IMR-90 (cell line): Measurements from ENCODE around the gene PGAP1. TPM values are rescaled to one million over a fixed set of nuclear protein-coding genes. Genes with fewer than 3 reads are reported as not detected.

ENCODE experiments used
- ATAC-seq: fragments of 200-7000 bp; cut with Tn5 transposase; 2 replicates; pipeline ENCODE4 v1.9.1; 2020; ENCODE audit warnings: low read depth, mild to moderate bottlenecking, moderate library complexity
- BruUV-seq: library from RNA; stranded (reverse); fragments of 400-500 nt; replicated peaks from 2 replicates; lab custom pipeline; 2021; lab: Mats Ljungman, UMichigan
- CTCF ChIA-PET: fragments of 300-600 bp; formaldehyde crosslinking; extraction: SDS; loops from one replicate; lab custom pipeline; 2021; ENCODE audit warnings: antibody characterized with exemption; lab: Yijun Ruan, JAX
- POLR2A ChIA-PET: fragments of 300-600 bp; sonication (Branson Sonifier 250); formaldehyde crosslinking; loops from one replicate; lab custom pipeline; 2022; ENCODE audit warnings: antibody characterized with exemption; ENCODE audit not compliant: unreplicated experiment; lab: Charles Lee
- DNase-seq: peaks from one replicate; pipeline ENCODE4 v3.0.0; 2013
- H2AFZ ChIP-seq: replicated peaks from 2 replicates; pipeline ENCODE3; 2013; ENCODE audit warnings: low read length, mild to moderate bottlenecking; ENCODE audit not compliant: poor library complexity
- H2AK5ac ChIP-seq: 2 replicates; pipeline ENCODE4 v1.6.1; 2013; ENCODE audit warnings: low read depth, low read length, inconsistent platforms
- H2AK9ac ChIP-seq: replicated peaks from 2 replicates; pipeline ENCODE3; 2013; ENCODE audit warnings: mild to moderate bottlenecking, low read depth, low read length, moderate library complexity; ENCODE audit not compliant: poor library complexity
- H2BK120ac ChIP-seq: 2 replicates; pipeline ENCODE4 v1.6.1; 2013; ENCODE audit warnings: low read depth, low read length, inconsistent platforms
- H2BK15ac ChIP-seq: 3 replicates; pipeline ENCODE4 v1.6.1; 2013; ENCODE audit warnings: low read depth, low read length, inconsistent platforms
- H2BK20ac ChIP-seq: 2 replicates; pipeline ENCODE4 v1.6.1; 2013; ENCODE audit warnings: low read depth, mild to moderate bottlenecking, inconsistent platforms, low read length, moderate library complexity
- H2BK5ac ChIP-seq: 2 replicates; pipeline ENCODE4 v1.6.1; 2013; ENCODE audit warnings: mild to moderate bottlenecking, low read depth, low read length, inconsistent platforms; ENCODE audit not compliant: poor library complexity, severe bottlenecking
- H3K14ac ChIP-seq: replicated peaks from 2 replicates; pipeline ENCODE4 v1.6.1; 2013; ENCODE audit warnings: low read depth, low read length, inconsistent platforms
- H3K18ac ChIP-seq: 2 replicates; pipeline ENCODE4 v1.6.1; 2013; ENCODE audit warnings: low read depth, low read length, control low read depth
- H3K23ac ChIP-seq: 2 replicates; pipeline ENCODE4 v1.6.1; 2013; ENCODE audit warnings: low read depth, low read length, inconsistent platforms
- H3K27ac ChIP-seq: 2 replicates; pipeline ENCODE4 v1.5.1; 2013; ENCODE audit warnings: mild to moderate bottlenecking, control low read depth, low read length; ENCODE audit not compliant: insufficient read depth
- H3K27me3 ChIP-seq: 2 replicates; pipeline ENCODE4 v1.6.1; 2013; ENCODE audit warnings: low read length; ENCODE audit not compliant: control insufficient read depth, insufficient read depth
- H3K36me3 ChIP-seq: 2 replicates; pipeline ENCODE4 v1.6.1; 2013; ENCODE audit warnings: low read length, mixed read lengths; ENCODE audit not compliant: control insufficient read depth, insufficient read depth
- H3K4ac ChIP-seq: 2 replicates; pipeline ENCODE4 v1.6.1; 2013; ENCODE audit warnings: low read depth, low read length, inconsistent platforms
- H3K4me1 ChIP-seq: 2 replicates; pipeline ENCODE4 v1.6.1; 2013; ENCODE audit warnings: low read length, mixed read lengths; ENCODE audit not compliant: control insufficient read depth, insufficient read depth
- H3K4me2 ChIP-seq: 2 replicates; pipeline ENCODE4 v1.6.1; 2013; ENCODE audit warnings: low read depth, mild to moderate bottlenecking, control low read depth, low read length, moderate library complexity
- H3K4me3 ChIP-seq: 2 replicates; pipeline ENCODE4 v1.5.1; 2013; ENCODE audit warnings: low read depth, mild to moderate bottlenecking, control low read depth, low read length, moderate library complexity; ENCODE audit not compliant: insufficient read depth
- H3K56ac ChIP-seq: 2 replicates; pipeline ENCODE4 v1.6.1; 2013; ENCODE audit warnings: low read length, inconsistent platforms; ENCODE audit not compliant: insufficient read depth; ENCODE audit errors: extremely low read depth
- H3K79me1 ChIP-seq, 2 experiments: 2 replicates each; pipeline ENCODE4 v1.6.1; 2013; ENCODE audit warnings: low read length in 2 of 2, inconsistent platforms in 1 of 2, low read depth in 1 of 2
- H3K9ac ChIP-seq: 2 replicates; pipeline ENCODE4 v1.6.1; 2013; ENCODE audit warnings: low read depth, low read length, control low read depth
- H3K9me1 ChIP-seq: 2 replicates; pipeline ENCODE4 v1.6.1; 2013; ENCODE audit warnings: low read length, inconsistent platforms; ENCODE audit not compliant: insufficient read depth
- H3K9me3 ChIP-seq: 2 replicates; pipeline ENCODE4 v1.6.1; 2013; ENCODE audit warnings: low read length; ENCODE audit not compliant: control insufficient read depth, insufficient read depth
- H4K20me1 ChIP-seq: 2 replicates; pipeline ENCODE4 v1.6.1; 2013; ENCODE audit warnings: low read length, inconsistent platforms; ENCODE audit not compliant: insufficient read depth
- H4K5ac ChIP-seq: 2 replicates; pipeline ENCODE4 v1.6.1; 2013; ENCODE audit warnings: mild to moderate bottlenecking, low read depth, low read length, control low read depth
- H4K8ac ChIP-seq, 2 experiments: 2 replicates each; pipeline ENCODE4 v1.6.1; 2013; ENCODE audit warnings: low read depth in 2 of 2, low read length in 2 of 2, control low read depth in 1 of 2, inconsistent platforms in 1 of 2
- H4K91ac ChIP-seq: 2 replicates; pipeline ENCODE4 v1.6.1; 2013; ENCODE audit warnings: low read depth, low read length, inconsistent platforms; ENCODE audit not compliant: insufficient read depth
- BHLHE40 ChIP-seq: fragments of 150-350 bp; IDR thresholded peaks from 2 replicates; pipeline ENCODE4 v1.6.1; 2016; ENCODE audit warnings: mild to moderate bottlenecking, low read depth, low read length
- CEBPB ChIP-seq: IDR thresholded peaks from 2 replicates; pipeline ENCODE4 v1.6.1; 2012; ENCODE audit warnings: low read depth, low read length, improper control_type of control experiment
- CHD1 ChIP-seq: IDR thresholded peaks from 2 replicates; pipeline ENCODE4 v1.6.1; 2012; ENCODE audit warnings: low read depth, low read length, improper control_type of control experiment
- FOS ChIP-seq: fragments of 150-350 bp; IDR thresholded peaks from 2 replicates; pipeline ENCODE4 v1.6.1; 2016; ENCODE audit warnings: low read depth, low read length
- MAFK ChIP-seq: IDR thresholded peaks from 2 replicates; pipeline ENCODE4 v1.6.1; 2012; ENCODE audit warnings: low read depth, low read length, improper control_type of control experiment
- MAZ ChIP-seq: IDR thresholded peaks from 2 replicates; pipeline ENCODE4 v1.6.1; 2012; ENCODE audit warnings: low read depth, mild to moderate bottlenecking, low read length, improper control_type of control experiment, moderate library complexity, borderline replicate concordance
- MXI1 ChIP-seq: IDR thresholded peaks from 2 replicates; pipeline ENCODE4 v1.6.1; 2012; ENCODE audit warnings: low read depth, mild to moderate bottlenecking, low read length, moderate library complexity, borderline replicate concordance
- NFE2L2 ChIP-seq: fragments of 150-350 bp; IDR thresholded peaks from 2 replicates; pipeline ENCODE4 v1.6.1; 2016; ENCODE audit warnings: low read depth, mild to moderate bottlenecking, low read length
- POLR2A ChIP-seq: IDR thresholded peaks from 2 replicates; pipeline ENCODE4 v1.6.1; 2012; ENCODE audit warnings: mild to moderate bottlenecking, low read depth, low read length
- RAD21 ChIP-seq: IDR thresholded peaks from 2 replicates; pipeline ENCODE4 v1.6.1; 2012; ENCODE audit warnings: low read length, improper control_type of control experiment
- RCOR1 ChIP-seq: IDR thresholded peaks from 2 replicates; pipeline ENCODE4 v1.6.1; 2012; ENCODE audit warnings: mild to moderate bottlenecking, low read length, improper control_type of control experiment; ENCODE audit not compliant: insufficient replicate concordance
- RFX5 ChIP-seq: IDR thresholded peaks from 2 replicates; pipeline ENCODE4 v1.8.0; 2012; ENCODE audit warnings: low read depth, mild to moderate bottlenecking, low read length, moderate library complexity
- SMC3 ChIP-seq: fragments of 150-350 bp; IDR thresholded peaks from 2 replicates; pipeline ENCODE4 v1.6.1; 2016; ENCODE audit warnings: low read depth, mild to moderate bottlenecking, antibody characterized with exemption, low read length, moderate library complexity
- WGBS, 2 experiments: methylation state at CpG; one replicate each; pipeline versions ENCODE4 v1.1.5 to v1.1.7; 2013; ENCODE audit warnings: missing lambda C conversion rate in 2 of 2; ENCODE audit not compliant: insufficient read length in 1 of 2; ENCODE audit errors: extremely low coverage in 2 of 2; 5-methylcytosine and 5-hydroxymethylcytosine counted together
- dilution Hi-C: fragments of 300-500 bp; cut with HindIII; formaldehyde crosslinking; loops from one replicate; pipeline ENCODE4 v1.14.3; 2018; ENCODE audit warnings: low sequenced_read_pairs; ENCODE audit not compliant: unreplicated experiment
- in situ Hi-C: fragments of 300-500 bp; cut with MboI; formaldehyde crosslinking; loops from 3 replicates; pipeline ENCODE4 v1.14.3; 2019; ENCODE audit warnings: low sequenced_read_pairs, inconsistent platforms, mixed read lengths
- intact Hi-C: fragments of 100-400 bp; cut with micrococcal nuclease; formaldehyde crosslinking; loops from 2 replicates; pipeline ENCODE4 v1.10.0; 2022
- polyA plus RNA-seq, 3 experiments: library from polyadenylated mRNA; depleted of rRNA; stranded (reverse); fragments of >200 nt; gene quantifications; 2 replicates each; pipeline ENCODE4 v1.2.3, GENCODE V29; 2012; ENCODE audit warnings: low replicate concordance in 1 of 3
- total RNA-seq: library from RNA; depleted of rRNA; stranded (reverse); fragments of >200 nt; gene quantifications from 2 replicates; pipeline ENCODE4 v1.2.3, GENCODE V29; 2012
- TF ChIP-seq, protein P1 (sequence below): fragments of 150-350 bp; IDR thresholded peaks from 2 replicates; pipeline ENCODE4 v1.6.1; 2016; ENCODE audit warnings: low read depth, mild to moderate bottlenecking, low read length, moderate library complexity, borderline replicate concordance
- TF ChIP-seq, protein P2 (sequence below): fragments of 150-350 bp; IDR thresholded peaks from 2 replicates; pipeline ENCODE4 v1.6.1; 2017; ENCODE audit warnings: mild to moderate bottlenecking, antibody characterized with exemption, low read length, low read depth

Gene PGAP1
- total and polyA plus RNA-seq, 2 of the 4 experiments (the other 2 are of a cell fraction) = 1.9 to 5.7 TPM

DNA sequence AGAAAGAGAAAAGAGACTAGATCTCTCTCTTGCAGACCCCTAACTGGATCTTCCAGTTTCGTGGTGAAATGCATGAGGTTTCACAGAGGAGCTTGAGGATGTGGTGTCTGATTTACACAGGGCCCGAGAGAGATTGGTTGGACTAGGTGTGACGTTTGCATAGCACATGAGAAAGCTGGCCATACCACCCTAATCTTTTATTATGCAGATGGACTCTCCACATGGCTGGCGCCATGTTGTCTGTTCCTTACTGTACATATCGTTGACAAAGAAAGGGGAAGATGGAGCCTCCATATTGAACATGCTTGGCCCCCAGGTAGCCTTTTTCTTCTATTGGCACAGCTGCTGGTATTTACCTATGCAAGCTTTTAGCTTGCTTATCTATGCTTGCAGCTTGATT is 27.5 kb upstream of the PGAP1 start:
- H2BK20ac ChIP-seq = no peak overlapping the region
- H4K91ac ChIP-seq = no peak overlapping the region
- H3K56ac ChIP-seq = no peak overlapping the region
- POLR2A ChIA-PET = no interaction called here
- dilution Hi-C loops = no loop called here
- in situ Hi-C loops = no loop called here
- H3K27me3 ChIP-seq = no peaks in the 10 kb centered on the region
- H2AFZ ChIP-seq = no peak overlapping the region
- no peak overlapping the region for H2BK5ac ChIP-seq
- H2AK9ac ChIP-seq = no peak overlapping the region
- H3K14ac ChIP-seq = no peak overlapping the region
- no peak overlapping the region for H3K9ac ChIP-seq
- no peaks in the 10 kb centered on the region for H3K9me3 ChIP-seq
- no peak overlapping the region for H4K8ac ChIP-seq
- no peak overlapping the region for H4K5ac ChIP-seq
- CTCF ChIA-PET = interaction anchor here (0.6 kb wide), 2 partner anchors 243 to 295 kb away, joined by 4 read pairs; no protein-coding TSS in a partner anchor
- WGBS, 2 experiments = no CpG with 5 or more reads among the region's 5 CpGs
- H3K79me1 ChIP-seq = no peaks in the 10 kb centered on the region
- H3K9me1 ChIP-seq = no peaks in the 10 kb centered on the region; the same call in 1 of the 2 replicates
- no peak overlapping the region for H3K4me3 ChIP-seq
- H3K4me2 ChIP-seq = no peak overlapping the region
- H4K20me1 ChIP-seq = no peaks in the 10 kb centered on the region
- intact Hi-C loops = no loop called here
- H3K27ac ChIP-seq = no peak overlapping the region
- no peak overlapping the region for H3K18ac ChIP-seq
- BruUV-seq = no TSS peak
- H3K4me1 ChIP-seq = no peaks in the 10 kb centered on the region
- DNase-seq (no peak), ATAC-seq (no peak)
- H3K4ac ChIP-seq = no peak overlapping the region
- no peak overlapping the region for H2BK15ac ChIP-seq
- no peak for TF ChIP-seq NFE2L2
- TF ChIP-seq, protein P1, sequence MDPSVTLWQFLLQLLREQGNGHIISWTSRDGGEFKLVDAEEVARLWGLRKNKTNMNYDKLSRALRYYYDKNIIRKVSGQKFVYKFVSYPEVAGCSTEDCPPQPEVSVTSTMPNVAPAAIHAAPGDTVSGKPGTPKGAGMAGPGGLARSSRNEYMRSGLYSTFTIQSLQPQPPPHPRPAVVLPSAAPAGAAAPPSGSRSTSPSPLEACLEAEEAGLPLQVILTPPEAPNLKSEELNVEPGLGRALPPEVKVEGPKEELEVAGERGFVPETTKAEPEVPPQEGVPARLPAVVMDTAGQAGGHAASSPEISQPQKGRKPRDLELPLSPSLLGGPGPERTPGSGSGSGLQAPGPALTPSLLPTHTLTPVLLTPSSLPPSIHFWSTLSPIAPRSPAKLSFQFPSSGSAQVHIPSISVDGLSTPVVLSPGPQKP = no peak
- no peak for TF ChIP-seq CEBPB
- TF ChIP-seq MAFK = no peak
- TF ChIP-seq, protein P2, sequence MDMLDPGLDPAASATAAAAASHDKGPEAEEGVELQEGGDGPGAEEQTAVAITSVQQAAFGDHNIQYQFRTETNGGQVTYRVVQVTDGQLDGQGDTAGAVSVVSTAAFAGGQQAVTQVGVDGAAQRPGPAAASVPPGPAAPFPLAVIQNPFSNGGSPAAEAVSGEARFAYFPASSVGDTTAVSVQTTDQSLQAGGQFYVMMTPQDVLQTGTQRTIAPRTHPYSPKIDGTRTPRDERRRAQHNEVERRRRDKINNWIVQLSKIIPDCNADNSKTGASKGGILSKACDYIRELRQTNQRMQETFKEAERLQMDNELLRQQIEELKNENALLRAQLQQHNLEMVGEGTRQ = no peak
- TF ChIP-seq MXI1 = no peak
- no peak for TF ChIP-seq BHLHE40
- no peak for TF ChIP-seq RFX5
- no peak for TF ChIP-seq CHD1
- no peak for TF ChIP-seq SMC3
- TF ChIP-seq RCOR1 = no peak
- no peak for TF ChIP-seq RAD21
- TF ChIP-seq POLR2A = no peak
- no peak for TF ChIP-seq MAZ
- no peak for TF ChIP-seq FOS
- H3K23ac ChIP-seq = no peak overlapping the region
- H2AK5ac ChIP-seq = no peak overlapping the region
- no peak overlapping the region for H2BK120ac ChIP-seq
- no peaks in the 10 kb centered on the region for H3K36me3 ChIP-seq
